ENCODE data around the gene EYA4. TPM values are rescaled to one million over a fixed set of nuclear protein-coding genes. Genes with fewer than 3 reads are reported as not detected.
"Not testable (repeated sequence)": the region's sequence is repeated elsewhere in the genome, so short reads cannot be mapped to it uniquely, and the experiment has no call there.

The EYA4 gene
- total RNA-seq, 1 experiment from 2014 or later: not detected

DNA sequence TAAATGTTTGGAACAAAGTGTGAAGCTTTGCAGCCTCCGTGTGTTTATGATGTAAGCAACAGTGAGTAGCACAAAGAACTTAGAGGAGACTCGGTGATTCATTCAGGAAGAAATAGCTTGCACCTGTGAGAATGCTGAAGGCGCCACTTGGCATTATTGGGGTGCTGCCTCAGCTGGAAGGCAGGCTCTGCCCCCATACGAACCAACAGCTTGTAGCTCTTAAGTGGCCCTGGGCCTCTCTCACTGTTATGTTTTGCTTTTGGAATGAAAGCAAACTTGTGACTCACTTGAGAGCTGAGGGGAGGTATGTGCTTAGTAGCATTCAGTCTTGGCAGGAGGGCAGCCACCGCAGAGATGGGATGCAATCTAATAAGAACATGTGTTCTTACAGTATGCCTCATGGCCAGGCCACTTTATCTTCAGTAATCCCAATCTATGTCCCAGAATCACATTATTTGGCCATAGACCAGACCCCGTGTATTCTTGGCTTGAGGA lies 310.7 kb downstream of the EYA4 start:
- H3K4me3 ChIP-seq (ENCODE audit: low read depth, low read length): no peak overlapping the region
- ChIA-PET POLR2A (no interaction called here), CTCF (no interaction called here)
- H3K4me3 Mint-ChIP-seq (ENCODE audit: unreplicated experiment): no peak overlapping the region
- H3K9me3 ChIP-seq: no peaks in the 10 kb centered on the region
- no peaks in the 10 kb centered on the region for H3K36me3 Mint-ChIP-seq (ENCODE audit: insufficient read depth, unreplicated experiment)
- H3K27me3 Mint-ChIP-seq (ENCODE audit: insufficient read depth, unreplicated experiment): no peaks in the 10 kb centered on the region
- peaks cover 8% of the 10 kb centered on the region; the same call in 1 of the 2 replicates for H3K4me1 ChIP-seq
- H3K27me3 ChIP-seq (replicated peaks; ENCODE audit: control insufficient read depth, insufficient read depth, low read length): no peaks in the 10 kb centered on the region
- no TSS peak for BruUV-seq (replicated peaks)
- peaks cover 12% of the 10 kb centered on the region for H3K4me1 Mint-ChIP-seq (ENCODE audit: low read depth, unreplicated experiment)
- no peaks in the 10 kb centered on the region for H3K36me3 ChIP-seq (ENCODE audit: control insufficient read depth, insufficient read depth, low read length)
- DNase-seq: no peak
- intact Hi-C loops (cut with micrococcal nuclease; ENCODE audit: unreplicated experiment): loop anchor here (2.0 kb wide), 2 partner anchors 39 to 729 kb away; no protein-coding TSS in a partner anchor
- H3K9me3 Mint-ChIP-seq (ENCODE audit: unreplicated experiment): peaks cover 9% of the 10 kb centered on the region
- TF ChIP-seq, protein P1, sequence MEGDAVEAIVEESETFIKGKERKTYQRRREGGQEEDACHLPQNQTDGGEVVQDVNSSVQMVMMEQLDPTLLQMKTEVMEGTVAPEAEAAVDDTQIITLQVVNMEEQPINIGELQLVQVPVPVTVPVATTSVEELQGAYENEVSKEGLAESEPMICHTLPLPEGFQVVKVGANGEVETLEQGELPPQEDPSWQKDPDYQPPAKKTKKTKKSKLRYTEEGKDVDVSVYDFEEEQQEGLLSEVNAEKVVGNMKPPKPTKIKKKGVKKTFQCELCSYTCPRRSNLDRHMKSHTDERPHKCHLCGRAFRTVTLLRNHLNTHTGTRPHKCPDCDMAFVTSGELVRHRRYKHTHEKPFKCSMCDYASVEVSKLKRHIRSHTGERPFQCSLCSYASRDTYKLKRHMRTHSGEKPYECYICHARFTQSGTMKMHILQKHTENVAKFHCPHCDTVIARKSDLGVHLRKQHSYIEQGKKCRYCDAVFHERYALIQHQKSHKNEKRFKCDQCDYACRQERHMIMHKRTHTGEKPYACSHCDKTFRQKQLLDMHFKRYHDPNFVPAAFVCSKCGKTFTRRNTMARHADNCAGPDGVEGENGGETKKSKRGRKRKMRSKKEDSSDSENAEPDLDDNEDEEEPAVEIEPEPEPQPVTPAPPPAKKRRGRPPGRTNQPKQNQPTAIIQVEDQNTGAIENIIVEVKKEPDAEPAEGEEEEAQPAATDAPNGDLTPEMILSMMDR (IDR thresholded peaks at IDR 0.05; ENCODE audit: insufficient read depth in 1 of 2, low read depth in 1 of 2, low read length in 1 of 2, severe bottlenecking in 1 of 2, unreplicated experiment in 1 of 2): no peak
- no peak overlapping the region for H3K27ac Mint-ChIP-seq (ENCODE audit: unreplicated experiment)

DNA sequence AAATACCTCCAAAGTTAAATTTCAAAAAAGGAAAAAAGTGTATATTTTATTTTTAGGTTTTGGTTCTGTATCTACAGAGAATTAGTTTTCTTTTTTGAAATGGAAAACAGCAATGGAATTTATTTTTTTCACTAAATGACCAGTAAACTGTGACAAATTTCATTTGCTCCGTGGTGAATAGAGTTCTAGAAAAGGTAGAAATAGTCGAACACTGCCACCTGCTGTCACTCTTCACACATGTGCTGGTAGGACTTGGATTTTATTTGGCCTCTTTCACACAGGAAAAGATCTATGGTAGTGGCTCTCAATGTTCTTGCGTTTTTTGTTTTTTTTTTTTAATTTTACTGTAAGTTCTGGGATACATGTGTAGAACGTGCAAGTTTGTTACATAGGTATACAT lies 312.5 kb downstream of the EYA4 start:
- TF ChIP-seq, protein P1 (IDR thresholded peaks at IDR 0.05; ENCODE audit: insufficient read depth in 1 of 2, low read depth in 1 of 2, low read length in 1 of 2, severe bottlenecking in 1 of 2, unreplicated experiment in 1 of 2): peak; percentile 59 to 65
- Mint-ChIP-seq H3K4me3 (ENCODE audit: unreplicated experiment) (no peak overlapping the region), H3K9me3 (ENCODE audit: unreplicated experiment) (no peaks in the 10 kb centered on the region), H3K36me3 (ENCODE audit: insufficient read depth, unreplicated experiment) (no peaks in the 10 kb centered on the region), H3K27ac (ENCODE audit: unreplicated experiment) (no peak overlapping the region), H3K27me3 (ENCODE audit: insufficient read depth, unreplicated experiment) (no peaks in the 10 kb centered on the region), H3K4me1 (ENCODE audit: low read depth, unreplicated experiment) (peaks cover 8% of the 10 kb centered on the region)
- no peaks in the 10 kb centered on the region for H3K27me3 ChIP-seq (replicated peaks; ENCODE audit: control insufficient read depth, insufficient read depth, low read length)
- intact Hi-C loops (cut with micrococcal nuclease; ENCODE audit: unreplicated experiment): loop anchor here (1.0 to 2.0 kb wide), 7 partner anchors 41 to 731 kb away; no protein-coding TSS in a partner anchor
- POLR2A ChIA-PET: no interaction called here
- peaks cover 7% of the 10 kb centered on the region; the same call in 1 of the 2 replicates for H3K4me1 ChIP-seq
- no TSS peak for BruUV-seq (replicated peaks)
- no peaks in the 10 kb centered on the region for H3K36me3 ChIP-seq (ENCODE audit: control insufficient read depth, insufficient read depth, low read length)
- no peaks in the 10 kb centered on the region for H3K9me3 ChIP-seq
- CTCF ChIA-PET: no interaction called here
- peak in 1 of 2 experiments; percentile 47 for DNase-seq
- H3K4me3 ChIP-seq (ENCODE audit: low read depth, low read length): no peak overlapping the region

DNA sequence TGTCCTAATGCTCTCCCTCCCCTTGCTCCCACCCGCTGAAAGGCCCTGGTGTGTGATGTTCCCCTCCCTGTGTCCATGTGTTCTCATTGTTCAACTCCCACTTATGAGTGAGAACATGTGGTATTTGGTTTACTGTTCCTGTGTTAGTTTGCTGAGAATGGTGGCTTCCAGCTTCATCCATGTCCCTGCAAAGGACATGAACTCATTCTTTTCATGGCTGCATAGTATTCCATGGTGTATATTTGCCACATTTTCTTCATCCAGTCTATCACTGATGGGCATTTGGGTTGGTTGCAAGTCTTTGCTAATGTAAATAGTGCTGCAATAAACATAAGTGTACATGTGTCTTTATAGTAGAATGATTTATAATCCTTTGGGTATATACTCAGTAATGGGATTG lies 313.0 kb downstream of the EYA4 start:
- H3K27me3 ChIP-seq (replicated peaks; ENCODE audit: control insufficient read depth, insufficient read depth, low read length); H3K4me3 Mint-ChIP-seq (ENCODE audit: unreplicated experiment); H3K9me3 ChIP-seq; BruUV-seq (replicated peaks); POLR2A ChIA-PET; H3K9me3 Mint-ChIP-seq (ENCODE audit: unreplicated experiment); intact Hi-C loops (cut with micrococcal nuclease; ENCODE audit: unreplicated experiment); H3K4me3 ChIP-seq (ENCODE audit: low read depth, low read length); H3K4me1 ChIP-seq; H3K36me3 ChIP-seq (ENCODE audit: control insufficient read depth, insufficient read depth, low read length); H3K27me3 Mint-ChIP-seq (ENCODE audit: insufficient read depth, unreplicated experiment); H3K36me3 Mint-ChIP-seq (ENCODE audit: insufficient read depth, unreplicated experiment); DNase-seq; H3K4me1 Mint-ChIP-seq (ENCODE audit: low read depth, unreplicated experiment); H3K27ac Mint-ChIP-seq (ENCODE audit: unreplicated experiment): not testable (repeated sequence)
- CTCF ChIA-PET: interaction anchor here (0.6 kb wide), 1 partner anchor 57 kb away, joined by 3 read pairs; no protein-coding TSS in a partner anchor

DNA sequence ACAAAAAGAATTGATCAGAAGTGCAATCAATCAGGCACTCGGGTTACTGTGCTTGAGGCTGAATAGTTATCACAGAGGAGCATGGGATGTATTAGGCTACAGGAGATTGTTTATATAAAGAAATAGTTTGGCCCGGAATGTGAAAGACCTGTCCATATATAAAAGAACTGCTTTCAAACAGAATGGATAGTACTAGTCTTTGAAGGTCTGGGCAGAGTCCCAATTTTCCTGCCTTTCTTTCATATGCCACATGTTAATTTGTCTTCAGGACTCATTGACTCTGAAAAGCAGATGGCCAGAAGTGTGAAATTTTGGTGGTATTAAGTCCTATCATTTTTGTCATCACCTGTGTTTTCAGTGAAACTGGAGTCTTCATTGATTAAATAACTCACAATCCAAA lies 314.5 kb downstream of the EYA4 start:
- BruUV-seq (replicated peaks): no TSS peak
- Histone ChIP-seq H3K36me3 (ENCODE audit: control insufficient read depth, insufficient read depth, low read length) (no peaks in the 10 kb centered on the region), H3K9me3 (no peaks in the 10 kb centered on the region), H3K4me3 (ENCODE audit: low read depth, low read length) (no peak overlapping the region), H3K4me1 (no peaks in the 10 kb centered on the region), H3K27me3 (replicated peaks; ENCODE audit: control insufficient read depth, insufficient read depth, low read length) (no peaks in the 10 kb centered on the region)
- TF ChIP-seq, protein P1 (IDR thresholded peaks at IDR 0.05; ENCODE audit: insufficient read depth in 1 of 2, low read depth in 1 of 2, low read length in 1 of 2, severe bottlenecking in 1 of 2, unreplicated experiment in 1 of 2): no peak
- intact Hi-C loops (cut with micrococcal nuclease; ENCODE audit: unreplicated experiment): no loop called here
- Mint-ChIP-seq H3K27ac (ENCODE audit: unreplicated experiment) (no peak overlapping the region), H3K36me3 (ENCODE audit: insufficient read depth, unreplicated experiment) (no peaks in the 10 kb centered on the region), H3K4me1 (ENCODE audit: low read depth, unreplicated experiment) (no peaks in the 10 kb centered on the region), H3K27me3 (ENCODE audit: insufficient read depth, unreplicated experiment) (no peaks in the 10 kb centered on the region), H3K4me3 (ENCODE audit: unreplicated experiment) (no peak overlapping the region), H3K9me3 (ENCODE audit: unreplicated experiment) (no peaks in the 10 kb centered on the region)
- DNase-seq: no peak
- ChIA-PET POLR2A (no interaction called here), CTCF (no interaction called here)
